Fibroblast of gingiva (primary cell): ENCODE measurements around the gene MBNL2.
"Not testable (repeated sequence)": the region's sequence is repeated elsewhere in the genome, so short reads cannot be mapped to it uniquely, and the experiment has no call there.

Source experiments
- DNase-seq: peaks from one replicate; pipeline ENCODE4 v3.0.0-alpha.2; 2011; ENCODE audit warnings: low read depth

MBNL2 gene

GRCh38 chr13:97348569-97349100 is 126.5 kb downstream of the MBNL2 start:
- DNase-seq, result no peak

GRCh38 chr13:97352012-97352411 is 129.9 kb downstream of the MBNL2 start:
- not testable (repeated sequence) for DNase-seq

GRCh38 chr13:97352815-97353214 is 130.7 kb downstream of the MBNL2 start:
- DNase-seq, result no peak

- no peak for DNase-seq
Measured at GRCh38 chr13:97353927-97354675, 132.0 kb downstream of the MBNL2 start.

- no peak for DNase-seq
Measured at GRCh38 chr13:97354808-97355207, 132.7 kb downstream of the MBNL2 start.

- DNase-seq, result no peak
Measured at GRCh38 chr13:97356592-97356991, 134.5 kb downstream of the MBNL2 start.

GRCh38 chr13:97359181-97360057 is 137.3 kb downstream of the MBNL2 start:
- DNase-seq, result peak; percentile 82

GRCh38 chr13:97360610-97361009 is 138.5 kb downstream of the MBNL2 start:
- no peak for DNase-seq

- DNase-seq, result no peak
Measured at GRCh38 chr13:97364031-97364430, 141.9 kb downstream of the MBNL2 start.

GRCh38 chr13:97364827-97365226 is 142.7 kb downstream of the MBNL2 start:
- DNase-seq, result no peak

GRCh38 chr13:97366172-97366688 is 144.1 kb downstream of the MBNL2 start:
- no peak for DNase-seq

- peak; percentile 75 for DNase-seq
Measured at GRCh38 chr13:97367016-97367822, 145.1 kb downstream of the MBNL2 start.

- DNase-seq, result no peak
Measured at GRCh38 chr13:97369261-97369893, 147.2 kb downstream of the MBNL2 start.

GRCh38 chr13:97371486-97372109 is 149.5 kb downstream of the MBNL2 start:
- no peak for DNase-seq

- no peak for DNase-seq
Measured at GRCh38 chr13:97372936-97373335, 150.8 kb downstream of the MBNL2 start.

GRCh38 chr13:97373787-97374186 is 151.7 kb downstream of the MBNL2 start:
- DNase-seq, result no peak

GRCh38 chr13:97376981-97377380 is 154.8 kb downstream of the MBNL2 start:
- DNase-seq, result no peak

GRCh38 chr13:97379386-97379785 is 157.3 kb downstream of the MBNL2 start:
- DNase-seq, result no peak

- no peak for DNase-seq
Measured at GRCh38 chr13:97380696-97381095, 158.6 kb downstream of the MBNL2 start.

- DNase-seq, result no peak
Measured at GRCh38 chr13:97381189-97381588, 159.1 kb downstream of the MBNL2 start.

GRCh38 chr13:97382276-97382675 is 160.1 kb downstream of the MBNL2 start:
- DNase-seq, result no peak
